ENCODE data around the gene PRKAB2. TPM values are rescaled to one million over a fixed set of nuclear protein-coding genes. Genes with fewer than 3 reads are reported as not detected.
"Not testable (repeated sequence)": the region's sequence is repeated elsewhere in the genome, so short reads cannot be mapped to it uniquely, and the experiment has no call there.

Gene PRKAB2
- total RNA-seq, 1 experiment from 2014 or later = 21.3 TPM

- DNase-seq (ENCODE audit: low read depth, low spot score); in situ Hi-C loops (cut with HindIII; ENCODE audit: low pct_unique_long_range_greater_than_20kb, low sequenced_read_pairs): not testable (repeated sequence)
Measured at GRCh38 chr1:147197324-147197723, 25.1 kb upstream of the PRKAB2 start.

GRCh38 chr1:147189514-147189913 lies 17.2 kb upstream of the PRKAB2 start:
- DNase-seq (ENCODE audit: low read depth, low spot score) = no peak
- in situ Hi-C loops (cut with HindIII; ENCODE audit: low pct_unique_long_range_greater_than_20kb, low sequenced_read_pairs) = no loop called here

DNA sequence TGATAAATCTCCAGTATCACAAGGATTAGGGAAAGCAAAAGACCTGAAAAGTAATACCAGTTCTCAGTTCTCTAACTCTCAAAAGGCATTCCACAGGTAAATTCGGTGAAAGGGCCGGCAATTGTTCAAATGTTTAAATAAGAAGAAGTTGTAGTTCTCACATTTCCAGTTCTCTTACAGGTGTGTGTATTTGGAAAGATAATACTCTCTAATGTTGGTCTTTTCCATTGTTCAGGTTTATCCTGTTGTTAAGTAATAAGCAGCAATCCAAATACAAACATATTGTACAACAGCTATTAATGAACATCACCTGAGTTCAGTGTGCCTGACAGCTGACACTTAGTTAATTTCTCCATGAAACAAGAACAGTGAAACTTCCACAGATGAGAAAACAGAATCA lies 13.2 kb upstream of the PRKAB2 start:
- DNase-seq (ENCODE audit: low read depth, low spot score) = no peak
- in situ Hi-C loops (cut with HindIII; ENCODE audit: low pct_unique_long_range_greater_than_20kb, low sequenced_read_pairs) = no loop called here

- in situ Hi-C loops (cut with HindIII; ENCODE audit: low pct_unique_long_range_greater_than_20kb, low sequenced_read_pairs) = no loop called here
Measured at GRCh38 chr1:147177611-147178380, 5.5 kb upstream of the PRKAB2 start.

GRCh38 chr1:147171399-147172167 lies 687 bp downstream of the PRKAB2 start:
- in situ Hi-C loops (cut with HindIII; ENCODE audit: low pct_unique_long_range_greater_than_20kb, low sequenced_read_pairs) = no loop called here
- DNase-seq (ENCODE audit: low read depth, low spot score) = peak; percentile 30

More at GRCh38 chr1:147177611-147178380, 5.5 kb upstream of the PRKAB2 start:
- DNase-seq (ENCODE audit: low read depth, low spot score) = no peak

- in situ Hi-C loops (cut with HindIII; ENCODE audit: low pct_unique_long_range_greater_than_20kb, low sequenced_read_pairs) = no loop called here
- no peak for DNase-seq (ENCODE audit: low read depth, low spot score)
Measured at GRCh38 chr1:147169840-147170674, 2.2 kb downstream of the PRKAB2 start.

- peak; percentile 57 for DNase-seq (ENCODE audit: low read depth, low spot score)
- in situ Hi-C loops (cut with HindIII; ENCODE audit: low pct_unique_long_range_greater_than_20kb, low sequenced_read_pairs) = no loop called here
Measured at GRCh38 chr1:147169171-147169570, 3.1 kb downstream of the PRKAB2 start.

DNA sequence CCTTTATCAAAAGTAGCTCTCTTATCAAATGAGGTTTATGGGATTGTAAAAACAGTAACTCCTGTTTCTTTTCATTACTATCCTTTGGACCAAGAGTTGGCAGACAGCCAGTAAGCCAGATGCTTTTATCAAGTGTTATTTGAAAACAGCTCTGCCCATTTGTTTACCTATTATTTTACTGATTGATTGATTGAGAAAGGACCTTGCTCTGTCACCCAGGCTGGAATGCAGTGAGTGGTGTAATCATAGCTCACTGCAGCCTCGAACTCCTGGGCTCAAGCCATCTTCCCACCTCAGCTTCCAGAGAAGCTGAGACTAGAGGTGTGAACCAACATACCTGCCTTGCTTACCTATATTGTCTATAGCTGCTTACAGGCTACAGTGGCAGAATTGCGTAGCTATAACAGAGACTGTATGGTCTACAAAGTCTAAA lies 3.6 kb downstream of the PRKAB2 start:
- in situ Hi-C loops (cut with HindIII; ENCODE audit: low pct_unique_long_range_greater_than_20kb, low sequenced_read_pairs) = no loop called here
- DNase-seq (ENCODE audit: low read depth, low spot score) = no peak

DNA sequence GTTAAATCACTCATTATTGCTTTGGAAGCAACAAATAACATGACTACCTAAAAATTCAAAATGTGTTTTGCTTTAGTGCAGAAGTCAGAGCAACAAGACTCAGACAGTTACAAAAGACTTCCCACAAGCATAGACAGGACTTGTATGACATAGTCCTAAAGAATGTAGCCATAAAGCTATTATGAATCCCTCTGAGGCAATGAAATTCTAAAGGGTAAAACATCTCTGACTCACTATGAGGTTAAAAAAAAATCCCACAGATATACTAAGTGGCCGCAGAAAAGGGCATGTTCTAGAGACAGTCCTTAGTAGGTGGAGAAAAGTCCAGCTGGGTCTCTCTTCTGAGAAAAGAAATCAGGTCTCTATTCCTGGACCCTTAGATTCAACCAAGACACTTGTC lies 4.9 kb downstream of the PRKAB2 start:
- in situ Hi-C loops (cut with HindIII; ENCODE audit: low pct_unique_long_range_greater_than_20kb, low sequenced_read_pairs) = no loop called here
- DNase-seq (ENCODE audit: low read depth, low spot score) = peak; percentile 55

GRCh38 chr1:147163019-147163418 lies 9.3 kb downstream of the PRKAB2 start:
- no peak for DNase-seq (ENCODE audit: low read depth, low spot score)
- in situ Hi-C loops (cut with HindIII; ENCODE audit: low pct_unique_long_range_greater_than_20kb, low sequenced_read_pairs) = no loop called here

DNA sequence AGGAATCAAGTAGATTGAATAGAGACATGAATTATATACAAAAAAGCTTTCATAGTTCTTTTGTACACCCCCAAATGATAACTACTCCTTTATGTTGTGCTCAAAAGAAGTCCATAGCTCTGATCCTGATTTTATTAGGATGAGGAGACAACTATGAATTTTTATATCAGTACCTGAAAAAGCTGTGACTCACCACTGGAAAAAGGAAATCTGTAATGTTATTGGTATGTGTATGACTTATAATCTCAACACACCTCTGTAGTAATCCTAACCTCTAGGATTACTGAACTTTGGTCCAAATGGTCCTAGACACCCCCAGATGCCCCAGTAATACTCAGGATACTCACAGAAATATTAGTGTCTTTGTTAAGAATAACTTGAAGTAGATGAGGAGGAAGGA lies 10.2 kb downstream of the PRKAB2 start:
- in situ Hi-C loops (cut with HindIII; ENCODE audit: low pct_unique_long_range_greater_than_20kb, low sequenced_read_pairs) = no loop called here
- DNase-seq (ENCODE audit: low read depth, low spot score) = no peak

DNA sequence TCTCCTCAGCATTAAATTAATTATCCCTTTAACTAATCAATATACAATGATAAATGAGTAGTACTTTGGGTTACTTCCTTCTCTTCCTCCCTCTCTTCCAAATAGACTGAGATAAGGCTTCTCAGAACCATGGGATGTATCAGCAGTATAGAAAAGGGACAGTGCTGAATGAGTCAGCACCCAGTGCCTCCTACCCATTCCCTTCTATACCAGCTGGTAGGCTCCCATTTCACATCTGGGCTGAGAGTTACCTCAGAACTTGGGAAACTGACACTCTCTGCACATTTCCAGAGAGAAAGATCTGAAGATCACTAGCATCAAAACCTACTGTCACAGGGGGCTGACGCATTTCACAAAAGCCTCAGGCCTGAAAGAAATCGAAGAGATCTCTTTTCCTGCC lies 15.2 kb downstream of the PRKAB2 start:
- in situ Hi-C loops (cut with HindIII; ENCODE audit: low pct_unique_long_range_greater_than_20kb, low sequenced_read_pairs); DNase-seq (ENCODE audit: low read depth, low spot score): not testable (repeated sequence)

DNA sequence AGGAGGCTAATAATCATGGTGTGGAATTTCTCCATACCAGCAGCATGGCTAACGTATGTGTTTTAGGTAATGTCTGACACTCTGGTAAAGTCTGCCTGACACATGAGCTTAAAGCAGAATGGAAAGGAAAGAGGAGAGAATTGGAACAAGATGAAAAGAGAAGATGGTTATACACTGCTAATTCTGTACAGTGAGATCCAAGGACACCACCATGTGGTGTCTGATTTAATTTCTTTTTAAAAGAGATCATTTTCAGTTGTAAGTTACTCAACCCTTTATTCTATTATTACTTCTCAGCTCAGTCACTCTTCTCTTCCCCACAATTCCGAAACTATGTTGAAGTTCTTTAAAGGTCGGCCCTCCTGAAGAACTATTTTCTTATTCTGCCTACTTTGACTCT lies 15.6 kb downstream of the PRKAB2 start:
- peak; percentile 50 for DNase-seq (ENCODE audit: low read depth, low spot score)
- in situ Hi-C loops (cut with HindIII; ENCODE audit: low pct_unique_long_range_greater_than_20kb, low sequenced_read_pairs) = no loop called here

- in situ Hi-C loops (cut with HindIII; ENCODE audit: low pct_unique_long_range_greater_than_20kb, low sequenced_read_pairs) = no loop called here
Measured at GRCh38 chr1:147152772-147153171, 19.5 kb downstream of the PRKAB2 start.

DNA sequence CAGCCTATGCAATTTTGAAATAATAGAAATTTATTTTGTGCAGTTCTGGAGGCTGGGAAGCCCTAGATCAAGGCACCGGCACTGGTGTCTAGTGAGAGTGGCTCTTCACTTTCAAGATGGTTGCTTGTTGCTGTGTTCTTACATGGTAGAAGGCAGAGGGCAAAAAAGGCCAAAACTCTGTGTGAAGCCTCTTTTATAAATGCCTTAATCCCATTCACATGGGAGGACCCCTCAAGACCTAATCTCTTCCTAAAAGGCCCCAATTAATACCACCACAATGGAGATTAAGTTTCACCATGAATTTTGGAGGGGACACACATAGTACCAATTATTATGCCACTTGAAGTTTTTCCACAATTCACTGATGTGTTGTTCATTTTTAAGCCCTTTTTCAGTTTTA lies 21.0 kb downstream of the PRKAB2 start:
- in situ Hi-C loops (cut with HindIII; ENCODE audit: low pct_unique_long_range_greater_than_20kb, low sequenced_read_pairs) = no loop called here

More at GRCh38 chr1:147152772-147153171, 19.5 kb downstream of the PRKAB2 start:
- DNase-seq (ENCODE audit: low read depth, low spot score) = no peak

DNA sequence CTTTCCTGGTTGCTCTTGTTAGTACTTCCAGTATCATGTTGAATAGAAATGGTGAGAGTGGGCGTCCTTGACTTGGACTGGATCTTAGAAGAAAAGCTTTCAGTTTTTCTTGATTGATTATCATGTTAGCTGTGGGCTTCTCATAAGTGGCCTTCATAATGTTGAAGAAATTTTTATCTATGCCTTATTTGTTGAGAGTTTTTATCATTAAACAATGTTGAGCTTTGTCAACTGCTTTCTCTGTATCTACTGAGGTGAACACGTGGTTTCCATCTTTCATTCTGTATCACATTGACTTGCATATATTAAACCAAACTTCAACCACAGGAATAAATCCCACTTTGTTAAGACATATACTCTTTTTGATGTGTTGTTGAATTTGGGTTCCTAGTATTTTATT lies 29.4 kb downstream of the PRKAB2 start:
- peak; percentile 98 for DNase-seq (ENCODE audit: low read depth, low spot score)
- in situ Hi-C loops (cut with HindIII; ENCODE audit: low pct_unique_long_range_greater_than_20kb, low sequenced_read_pairs) = no loop called here

More for the DNA sequence above, 21.0 kb downstream of the PRKAB2 start:
- DNase-seq (ENCODE audit: low read depth, low spot score) = no peak

GRCh38 chr1:147130721-147131120 lies 41.5 kb downstream of the PRKAB2 start:
- DNase-seq (ENCODE audit: low read depth, low spot score); in situ Hi-C loops (cut with HindIII; ENCODE audit: low pct_unique_long_range_greater_than_20kb, low sequenced_read_pairs): not testable (repeated sequence)
